Measurements from ENCODE around the gene IL31RA. TPM values are rescaled to one million over a fixed set of nuclear protein-coding genes. Genes with fewer than 3 reads are reported as not detected.

The IL31RA gene
- 0.98 and 1.6 TPM in 2 replicates for total RNA-seq

DNA sequence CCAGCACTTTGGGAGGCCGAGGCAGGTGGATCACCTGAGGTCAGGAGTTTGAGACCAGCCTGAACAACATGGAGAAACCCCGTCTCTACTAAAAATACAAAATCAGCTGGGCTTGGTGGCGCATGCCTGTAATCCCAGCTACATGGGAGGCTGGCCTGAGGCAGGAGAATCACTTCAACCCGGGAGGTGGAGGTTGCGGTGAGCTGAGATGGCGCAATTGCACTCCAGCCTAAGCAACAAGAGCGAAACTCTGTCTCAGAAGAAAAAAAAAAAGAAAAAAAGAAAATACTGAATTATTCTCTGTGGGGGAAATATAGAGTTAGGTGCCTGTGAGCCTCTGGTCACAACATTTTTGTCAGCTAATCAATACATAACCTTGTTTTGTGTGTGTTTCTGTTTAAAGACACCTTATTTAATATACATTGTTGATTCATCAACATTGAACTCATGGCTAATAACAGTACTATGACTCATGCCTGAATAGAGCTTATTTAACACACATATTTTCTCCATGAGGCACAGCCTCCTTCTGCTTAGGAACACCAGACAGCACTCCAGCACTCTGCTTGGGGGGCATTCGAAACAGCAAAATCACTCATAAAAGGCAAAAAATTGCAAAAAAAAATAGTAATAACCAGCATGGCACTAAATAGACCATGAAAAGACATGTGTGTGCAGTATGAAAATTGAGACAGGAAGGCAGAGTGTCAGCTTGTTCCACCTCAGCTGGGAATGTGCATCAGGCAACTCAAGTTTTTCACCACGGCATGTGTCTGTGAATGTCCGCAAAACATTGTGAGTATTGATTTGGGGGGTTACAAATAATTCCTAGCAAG lies at the start of gene IL31RA:
Gene IL31RA (plus strand): TSS at position 519 of the 836 bp plus-strand sequence. CDS start 214 bp downstream, at position 733.

Small RNA genes lying within 50 kb of the gene (small RNA-seq; reads per million reads assigned to genes)
- not detected for gene AC016596.1

Other genes with a start within 250 kb of the IL31RA start
- gene SLC38A9, start 139.0 kb upstream of the IL31RA start, total RNA-seq, result 34.3 and 36.5 TPM in 2 replicates
- not detected in 2 replicates for gene DDX4, start 113.3 kb upstream of the IL31RA start, total RNA-seq
- 775 and 871 TPM in 2 replicates for gene IL6ST, start 143.6 kb downstream of the IL31RA start, total RNA-seq